Endothelial cell of coronary artery (primary cell): Measurements from ENCODE around the gene NDUFAF2. TPM values are rescaled to one million over a fixed set of nuclear protein-coding genes. Genes with fewer than 3 reads are reported as not detected.

Source experiments
- total RNA-seq: library from RNA; depleted of rRNA; stranded (reverse); fragments of >200 nt; gene quantifications from 2 replicates; pipeline ENCODE4 v1.2.3, GENCODE V29; 2014

NDUFAF2 gene, protein sequence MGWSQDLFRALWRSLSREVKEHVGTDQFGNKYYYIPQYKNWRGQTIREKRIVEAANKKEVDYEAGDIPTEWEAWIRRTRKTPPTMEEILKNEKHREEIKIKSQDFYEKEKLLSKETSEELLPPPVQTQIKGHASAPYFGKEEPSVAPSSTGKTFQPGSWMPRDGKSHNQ
- total RNA-seq: 21.2 and 24.0 TPM in 2 replicates

DNA sequence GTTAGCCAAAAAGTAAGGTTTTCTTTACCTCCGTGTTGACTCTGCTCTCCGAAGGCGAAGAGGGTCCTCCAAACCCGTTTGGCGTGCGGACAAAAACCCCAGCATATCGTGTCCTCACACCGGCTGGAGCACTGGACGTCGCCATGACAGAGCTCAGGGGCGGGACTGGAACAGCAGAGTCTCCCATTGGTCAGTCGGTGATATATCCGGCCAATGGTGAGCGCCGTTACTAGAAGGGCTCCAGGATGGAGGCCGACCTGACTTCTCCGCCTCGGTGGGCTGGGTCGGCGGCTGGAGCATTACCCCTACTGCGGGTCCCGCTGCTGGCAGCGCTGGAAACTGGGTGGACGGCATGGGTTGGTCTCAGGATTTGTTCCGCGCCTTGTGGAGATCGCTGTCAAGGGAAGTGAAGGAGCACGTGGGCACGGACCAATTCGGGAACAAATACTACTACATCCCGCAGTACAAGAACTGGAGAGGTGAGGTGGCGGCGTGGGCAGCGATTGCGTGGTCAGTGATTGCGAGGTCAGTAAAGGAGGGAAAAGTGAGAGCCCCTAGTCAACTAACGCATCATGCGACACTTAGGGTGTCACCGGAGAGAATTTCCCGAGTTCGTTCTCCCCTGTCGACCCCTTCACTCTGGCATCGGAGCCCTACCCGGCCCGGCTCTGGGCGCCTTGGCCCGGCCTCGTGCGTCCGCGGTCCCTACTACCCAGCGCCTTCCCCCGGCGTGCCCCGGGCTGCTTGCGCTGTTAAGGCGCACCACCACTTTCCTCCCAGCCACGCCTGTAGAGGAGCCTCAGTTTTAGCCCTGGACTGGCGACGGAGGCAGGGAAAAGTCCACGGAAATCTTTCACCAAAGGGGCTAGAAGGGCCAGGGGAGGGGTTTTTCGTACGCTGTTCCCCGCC is at the start of gene NDUFAF2, which contains the start of gene ERCC8:
NDUFAF2 (plus strand) TSS at position 302 of the 909 bp plus-strand sequence; CDS start at position 353, 51 bp downstream.
ERCC8 (minus strand) TSS at position 167 of the 909 bp plus-strand sequence; CDS start at position 105, 62 bp downstream.

DNA sequence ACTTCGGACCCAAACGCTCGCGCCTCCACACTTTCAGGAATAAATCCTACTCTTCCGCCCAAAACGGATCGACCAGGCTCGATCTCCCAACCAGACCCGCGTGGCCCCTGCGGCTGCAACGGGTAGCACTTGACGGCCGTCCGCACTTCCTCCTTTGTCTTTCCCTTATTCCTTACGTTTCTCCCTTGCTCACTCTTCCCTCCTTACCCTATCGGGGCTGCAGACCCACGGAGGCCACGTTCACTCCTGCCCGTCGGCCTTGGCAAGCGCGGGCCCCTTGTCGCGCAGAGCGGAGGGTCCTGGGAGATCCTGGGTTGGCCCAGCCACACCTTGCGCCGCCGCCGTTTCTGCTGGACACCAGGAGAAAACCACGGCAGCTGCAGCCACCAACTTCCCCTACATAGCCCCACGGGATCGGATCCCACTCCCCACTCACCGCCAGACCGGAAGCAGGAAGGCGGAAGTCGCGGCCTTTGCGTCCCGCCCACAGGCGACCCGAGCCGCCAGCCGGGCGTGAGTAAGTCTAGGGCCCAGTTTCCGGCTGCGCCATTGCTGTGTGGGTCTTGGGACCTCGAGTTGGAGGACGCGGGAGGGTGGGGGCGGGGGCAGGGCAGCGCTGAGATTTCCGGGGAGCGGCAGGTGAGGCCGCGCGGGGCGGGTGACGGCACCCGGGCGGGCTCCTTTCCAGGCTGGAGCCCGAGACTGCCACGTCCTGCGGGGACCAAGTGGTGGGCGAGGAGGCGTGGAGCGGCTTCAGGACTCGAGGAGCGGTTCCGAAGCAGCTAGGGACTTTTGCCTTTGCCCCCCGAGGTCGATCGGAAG is 217.2 kb downstream of the NDUFAF2 start, which contains the start of gene SMIM15:
SMIM15 (minus strand) TSS at position 459 of the 822 bp plus-strand sequence. CDS start 2,297 bp downstream, outside the sequence.

Other genes starting within 250 kb of the NDUFAF2 start
- 4.7 and 12.2 TPM in 2 replicates for gene DEPDC1B, start 245.0 kb upstream of the NDUFAF2 start, total RNA-seq
- gene ELOVL7, start 100.9 kb upstream of the NDUFAF2 start, total RNA-seq: under 0.01 TPM in 2 replicates
- gene ERCC8, start 135 bp upstream of the NDUFAF2 start, total RNA-seq: 12.2 and 13.0 TPM in 2 replicates
- gene SMIM15, start 217.3 kb downstream of the NDUFAF2 start, total RNA-seq: 65.9 and 66.8 TPM in 2 replicates